Endothelial cell of umbilical vein (primary cell): ENCODE results near the gene HPF1. TPM values are rescaled to one million over a fixed set of nuclear protein-coding genes. Genes with fewer than 3 reads are reported as not detected.

Experiments
- BruUV-seq: library from RNA; stranded (reverse); fragments of 400-500 nt; replicated peaks from 2 replicates; lab custom pipeline; 2021; lab: Mats Ljungman, UMichigan
- CTCF ChIA-PET: fragments of 300-600, 350-600 bp; sonication (Branson Sonifier 250); formaldehyde crosslinking; loops from one replicate; lab custom pipeline; 2021; ENCODE audit warnings: antibody characterized with exemption, inconsistent platforms; lab: Charles Lee
- POLR2A ChIA-PET: fragments of 300-600, 350-600 bp; sonication (Branson Sonifier 250); formaldehyde crosslinking; loops from one replicate; lab custom pipeline; 2021; ENCODE audit warnings: antibody characterized with exemption, inconsistent platforms; lab: Charles Lee
- DNase-seq: peaks from one replicate; pipeline ENCODE4 v3.0.0-alpha.2; 2011; ENCODE audit warnings: low read depth, low spot score
- FAIRE-seq: peaks from 2 replicates; lab custom pipeline; 2011; peaks lifted over from hg19 to GRCh38; lab: Jason Lieb, UNC
- H2AFZ ChIP-seq: 2 replicates; pipeline ENCODE4 v1.6.0; 2012; ENCODE audit warnings: low read depth, low read length, control low read depth, inconsistent platforms
- H3K27ac ChIP-seq: 2 replicates; pipeline ENCODE4 v1.5.1; 2011; ENCODE audit warnings: low read depth, mild to moderate bottlenecking, control low read depth, low read length, moderate library complexity; ENCODE audit not compliant: insufficient read depth
- H3K27me3 ChIP-seq, 2 experiments: 2 replicates each; pipeline versions ENCODE4 v1.6.0 to v1.6.1; 2011; ENCODE audit warnings: low read length in 2 of 2, mixed read lengths in 1 of 2; ENCODE audit not compliant: control insufficient read depth in 2 of 2, insufficient read depth in 2 of 2
- H3K36me3 ChIP-seq, 2 experiments: 2 replicates in 1 of 2; 3 replicates in 1 of 2; pipeline ENCODE4 v1.5.1; 2011; ENCODE audit warnings: low read length in 2 of 2, mild to moderate bottlenecking in 1 of 2, moderate library complexity in 1 of 2; ENCODE audit not compliant: control insufficient read depth in 2 of 2, insufficient read depth in 2 of 2; ENCODE audit errors: extremely low read depth in 1 of 2
- H3K4me1 ChIP-seq: 3 replicates; pipeline ENCODE4 v1.5.1; 2011; ENCODE audit warnings: mild to moderate bottlenecking, low read length; ENCODE audit not compliant: control insufficient read depth, insufficient read depth; ENCODE audit errors: extremely low read depth
- H3K4me2 ChIP-seq: 2 replicates; pipeline ENCODE4 v1.6.1; 2011; ENCODE audit warnings: low read length, control low read depth, mixed read lengths; ENCODE audit not compliant: insufficient read depth
- H3K4me3 ChIP-seq, 3 experiments: fragments of 200-600 bp in 1 of 3; sonication (generic), shearing (Covaris generic) in 1 of 3; replicated peaks in 1 of 3; 2 replicates each; pipeline ENCODE4 v1.5.1; 2011 to 2016; ENCODE audit warnings: control low read depth in 3 of 3, low read length in 3 of 3, mild to moderate bottlenecking in 2 of 3, inconsistent platforms in 1 of 3, low read depth in 1 of 3, moderate library complexity in 1 of 3; ENCODE audit not compliant: insufficient read depth in 1 of 3
- H3K79me2 ChIP-seq: 2 replicates; pipeline ENCODE4 v1.6.0; 2012; ENCODE audit warnings: low read length, inconsistent platforms; ENCODE audit not compliant: control insufficient read depth, insufficient read depth
- H3K9ac ChIP-seq: replicated peaks from 2 replicates; pipeline ENCODE3; 2011; ENCODE audit warnings: low read length, control low read depth; ENCODE audit not compliant: insufficient read depth; ENCODE audit errors: extremely low read depth
- H3K9me1 ChIP-seq: replicated peaks from 3 replicates; pipeline ENCODE4 v1.6.0; 2011; ENCODE audit warnings: mild to moderate bottlenecking, low read length; ENCODE audit not compliant: control insufficient read depth, insufficient read depth; ENCODE audit errors: extremely low read depth
- H3K9me3 ChIP-seq: replicated peaks from 2 replicates; pipeline ENCODE4 v1.5.1; 2012; ENCODE audit warnings: low read length, inconsistent platforms; ENCODE audit not compliant: control insufficient read depth, insufficient read depth
- H4K20me1 ChIP-seq: replicated peaks from 2 replicates; pipeline ENCODE3; 2011; ENCODE audit warnings: mild to moderate bottlenecking, low read length; ENCODE audit not compliant: control insufficient read depth, insufficient read depth; ENCODE audit errors: extremely low read depth
- CTCF ChIP-seq, 2 donors: IDR thresholded peaks; 1 replicate in 1 of 2; 2 replicates in 1 of 2; pipeline ENCODE4 v1.5.1; 2011; ENCODE audit warnings: low read length in 2 of 2, mild to moderate bottlenecking in 2 of 2, moderate library complexity in 2 of 2, control low read depth in 1 of 2, inconsistent platforms in 1 of 2, low read depth in 1 of 2; ENCODE audit not compliant: insufficient read depth in 1 of 2; ENCODE audit errors: extremely low read depth in 1 of 2
- FOS ChIP-seq: IDR thresholded peaks from 2 replicates; pipeline ENCODE4 v1.6.1; 2011; ENCODE audit warnings: mild to moderate bottlenecking, low read length, moderate library complexity, borderline replicate concordance; ENCODE audit not compliant: insufficient read depth
- GATA2 ChIP-seq: IDR thresholded peaks from 2 replicates; pipeline ENCODE4 v1.7.0; 2011; ENCODE audit warnings: low read depth, mild to moderate bottlenecking, moderate library complexity, mixed read lengths, low read length; ENCODE audit not compliant: insufficient read length, insufficient read depth
- JUN ChIP-seq: IDR thresholded peaks from 2 replicates; pipeline ENCODE4 v1.6.1; 2011; ENCODE audit warnings: borderline replicate concordance, low read depth; ENCODE audit not compliant: insufficient read length, insufficient read depth
- dilution Hi-C: fragments of 300-500 bp; cut with MboI; formaldehyde crosslinking; loops from one replicate; pipeline ENCODE4 v1.15.0; 2019; ENCODE audit warnings: low sequenced_read_pairs; ENCODE audit not compliant: extremely low pct_ligation_motif_present
- intact Hi-C: fragments of 100-400 bp; cut with micrococcal nuclease; formaldehyde crosslinking; loops from one replicate; pipeline ENCODE4 v1.10.0; 2022
- polyA plus RNA-seq, 4 experiments: library from polyadenylated mRNA; depleted of rRNA in 3 of 4; stranded (reverse) in 3 of 4; unstranded in 1 of 4; fragments of >200 nt; gene quantifications; 2 replicates each; pipeline versions ENCODE4 v1.2.1 to v1.2.3, GENCODE V29; 2011 to 2012; ENCODE audit warnings: missing spikeins in 1 of 4
- total RNA-seq: library from RNA; stranded (reverse); gene quantifications from 2 replicates; pipeline ENCODE4 v1.2.3, GENCODE V29; 2021

The HPF1 gene
- total and polyA plus RNA-seq, 2 donors (not counting 3 experiments of a cell fraction or from before 2014, with no cell fraction given) = 16.1 to 30.3 TPM

GRCh38 chr4:169795585-169795984 is 37.8 kb upstream of the HPF1 start:
- Histone ChIP-seq H3K4me3 (no peak overlapping the region), H3K4me2 (no peak overlapping the region), H3K9ac (no peak overlapping the region), H4K20me1 (no peaks in the 10 kb centered on the region), H3K9me3 (no peaks in the 10 kb centered on the region), H3K27me3 (peaks cover 2 to 8% of the 10 kb centered on the region in 2 experiments), H3K79me2 (no peaks in the 10 kb centered on the region), H3K27ac (no peak overlapping the region), H2AFZ (no peak overlapping the region), H3K4me1 (no peaks in the 10 kb centered on the region), H3K9me1 (no peaks in the 10 kb centered on the region), H3K36me3 (no peaks in the 10 kb centered on the region)
- no TSS peak for BruUV-seq
- no peak for DNase-seq
- TF ChIP-seq JUN = peak; percentile 42
- no peak for TF ChIP-seq GATA2
- TF ChIP-seq CTCF (IDR thresholded peaks at IDR 0.05; ENCODE audit: extremely low read depth in 1 of 2, insufficient read depth in 1 of 2, low read depth in 1 of 2, low read length in 2 of 2) = no peak
- peak; percentile 41 for TF ChIP-seq FOS
- POLR2A ChIA-PET = no interaction called here
- FAIRE-seq = no peak
- intact Hi-C loops = no loop called here
- dilution Hi-C loops = no loop called here
- CTCF ChIA-PET = interaction anchor here (2.2 kb wide), 1 partner anchor 182 kb away, joined by 6 read pairs; no protein-coding TSS in a partner anchor
